ENCODE results near the gene FIGNL2. TPM values are rescaled to one million over a fixed set of nuclear protein-coding genes. Genes with fewer than 3 reads are reported as not detected.

Gene FIGNL2
- polyA plus RNA-seq, 1 donor (not counting 4 experiments of a cell fraction or from before 2014, with no cell fraction given), result not detected

DNA sequence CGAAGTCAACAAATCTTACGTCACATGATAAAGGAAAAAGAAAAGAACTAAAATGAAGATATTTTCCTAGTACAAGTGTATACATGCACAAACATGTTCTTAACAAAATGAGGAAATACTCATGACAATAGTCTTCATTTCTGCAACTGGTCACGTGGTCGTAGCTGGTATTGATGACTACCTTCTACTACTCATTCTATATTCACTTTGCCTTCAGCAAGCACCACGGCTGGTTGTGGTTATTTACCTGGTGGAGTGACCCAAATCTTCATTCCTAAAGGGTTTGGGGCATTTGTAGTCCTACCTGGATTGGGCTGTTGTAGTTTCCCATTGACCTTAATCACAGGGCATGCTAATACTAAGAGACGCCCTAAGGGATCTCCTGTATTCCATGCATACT, 51.2 kb downstream of the FIGNL2 start:
- no peak overlapping the region for H2AFZ ChIP-seq (ENCODE audit: control insufficient read depth, low read length)
- H4K20me1 ChIP-seq (ENCODE audit: control insufficient read depth, extremely low read depth, insufficient read depth, low read length), result no peaks in the 10 kb centered on the region
- H3K4me3 ChIP-seq (ENCODE audit: control insufficient read depth in 2 of 3, extremely low read depth in 1 of 3, insufficient read depth in 2 of 3, low read depth in 1 of 3, low read length in 3 of 3), result no peak overlapping the region
- TF ChIP-seq, protein P1, sequence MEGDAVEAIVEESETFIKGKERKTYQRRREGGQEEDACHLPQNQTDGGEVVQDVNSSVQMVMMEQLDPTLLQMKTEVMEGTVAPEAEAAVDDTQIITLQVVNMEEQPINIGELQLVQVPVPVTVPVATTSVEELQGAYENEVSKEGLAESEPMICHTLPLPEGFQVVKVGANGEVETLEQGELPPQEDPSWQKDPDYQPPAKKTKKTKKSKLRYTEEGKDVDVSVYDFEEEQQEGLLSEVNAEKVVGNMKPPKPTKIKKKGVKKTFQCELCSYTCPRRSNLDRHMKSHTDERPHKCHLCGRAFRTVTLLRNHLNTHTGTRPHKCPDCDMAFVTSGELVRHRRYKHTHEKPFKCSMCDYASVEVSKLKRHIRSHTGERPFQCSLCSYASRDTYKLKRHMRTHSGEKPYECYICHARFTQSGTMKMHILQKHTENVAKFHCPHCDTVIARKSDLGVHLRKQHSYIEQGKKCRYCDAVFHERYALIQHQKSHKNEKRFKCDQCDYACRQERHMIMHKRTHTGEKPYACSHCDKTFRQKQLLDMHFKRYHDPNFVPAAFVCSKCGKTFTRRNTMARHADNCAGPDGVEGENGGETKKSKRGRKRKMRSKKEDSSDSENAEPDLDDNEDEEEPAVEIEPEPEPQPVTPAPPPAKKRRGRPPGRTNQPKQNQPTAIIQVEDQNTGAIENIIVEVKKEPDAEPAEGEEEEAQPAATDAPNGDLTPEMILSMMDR (optimal IDR thresholded peaks at IDR 0.05 in 1 of 3, IDR thresholded peaks at IDR 0.05 in 1 of 3, conservative IDR thresholded peaks at IDR 0.05 in 1 of 3; ENCODE audit: extremely low read depth in 1 of 3, insufficient read depth in 2 of 3, low read length in 3 of 3), result no peak
- no peak for TF ChIP-seq EZH2 (IDR thresholded peaks at IDR 0.05; ENCODE audit: low read length)
- H3K9ac ChIP-seq (ENCODE audit: control insufficient read depth, extremely low read depth, insufficient read depth, low read length), result no peak overlapping the region
- FAIRE-seq (peak; percentile 79), DNase-seq (ENCODE audit: low read depth, low spot score) (peak; percentile 69)
- peak overlapping the region; percentile 47 for H3K27ac ChIP-seq (ENCODE audit: control insufficient read depth, insufficient read depth, low read length)
- H3K27me3 ChIP-seq (ENCODE audit: control insufficient read depth, extremely low read depth, insufficient read depth, low read length), result no peaks in the 10 kb centered on the region
- peak overlapping the region; percentile 37 for H3K4me2 ChIP-seq (ENCODE audit: control insufficient read depth, extremely low read depth, insufficient read depth, low read depth, low read length)
- dilution Hi-C loops (cut with MboI; ENCODE audit: extremely low pct_ligation_motif_present, low sequenced_read_pairs), result no loop called here
- no peaks in the 10 kb centered on the region for H3K79me2 ChIP-seq (ENCODE audit: control insufficient read depth, insufficient read depth, low read length)
- H3K4me1 ChIP-seq (ENCODE audit: control insufficient read depth, extremely low read depth, insufficient read depth, low read length), result peaks cover 14% of the 10 kb centered on the region
- H3K9me3 ChIP-seq (ENCODE audit: control insufficient read depth, low read depth, low read length), result no peaks in the 10 kb centered on the region
- H3K36me3 ChIP-seq (ENCODE audit: control insufficient read depth in 2 of 2, extremely low read depth in 1 of 2, insufficient read depth in 2 of 2, low read length in 2 of 2), result no peaks in the 10 kb centered on the region
- no peaks in the 10 kb centered on the region for H3K9me1 ChIP-seq (ENCODE audit: control insufficient read depth, extremely low read depth, insufficient read depth, low read length)

DNA sequence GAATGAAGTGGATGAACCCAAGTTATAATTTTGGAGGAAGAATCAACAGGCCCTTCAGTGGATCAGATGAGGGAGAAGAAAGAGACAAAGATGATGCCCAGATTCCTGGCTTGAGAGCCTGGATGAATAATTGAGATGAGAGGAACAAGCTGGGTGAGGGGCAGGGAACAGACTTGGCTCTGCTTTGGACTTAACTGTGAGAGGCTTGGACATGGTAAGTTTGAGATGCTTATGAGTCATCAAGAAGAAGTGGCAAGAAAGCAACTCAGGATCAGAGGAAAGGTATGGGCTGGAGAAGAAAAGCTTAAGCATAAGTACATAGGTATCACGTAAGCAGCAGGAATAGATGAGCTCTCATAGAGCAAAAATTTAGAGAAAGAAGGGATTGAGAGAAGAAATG, 55.3 kb downstream of the FIGNL2 start:
- no peak for FAIRE-seq
- TF ChIP-seq EZH2 (IDR thresholded peaks at IDR 0.05; ENCODE audit: low read length), result no peak
- TF ChIP-seq, protein P1 (optimal IDR thresholded peaks at IDR 0.05 in 1 of 3, IDR thresholded peaks at IDR 0.05 in 1 of 3, conservative IDR thresholded peaks at IDR 0.05 in 1 of 3; ENCODE audit: extremely low read depth in 1 of 3, insufficient read depth in 2 of 3, low read length in 3 of 3), result no peak

More for the DNA sequence above, 55.3 kb downstream of the FIGNL2 start:
- H3K79me2 ChIP-seq (ENCODE audit: control insufficient read depth, insufficient read depth, low read length), result no peaks in the 10 kb centered on the region
- H3K9me1 ChIP-seq (ENCODE audit: control insufficient read depth, extremely low read depth, insufficient read depth, low read length), result no peaks in the 10 kb centered on the region
- H3K4me3 ChIP-seq (ENCODE audit: control insufficient read depth in 2 of 3, extremely low read depth in 1 of 3, insufficient read depth in 2 of 3, low read depth in 1 of 3, low read length in 3 of 3), result no peak overlapping the region
- no peak for DNase-seq (ENCODE audit: low read depth, low spot score)
- H4K20me1 ChIP-seq (ENCODE audit: control insufficient read depth, extremely low read depth, insufficient read depth, low read length), result no peaks in the 10 kb centered on the region
- no peaks in the 10 kb centered on the region for H3K27me3 ChIP-seq (ENCODE audit: control insufficient read depth, extremely low read depth, insufficient read depth, low read length)
- no peaks in the 10 kb centered on the region for H3K9me3 ChIP-seq (ENCODE audit: control insufficient read depth, low read depth, low read length)
- H3K36me3 ChIP-seq (ENCODE audit: control insufficient read depth in 2 of 2, extremely low read depth in 1 of 2, insufficient read depth in 2 of 2, low read length in 2 of 2), result no peaks in the 10 kb centered on the region
- dilution Hi-C loops (cut with MboI; ENCODE audit: extremely low pct_ligation_motif_present, low sequenced_read_pairs), result no loop called here
- H3K9ac ChIP-seq (ENCODE audit: control insufficient read depth, extremely low read depth, insufficient read depth, low read length), result no peak overlapping the region
- no peak overlapping the region for H3K27ac ChIP-seq (ENCODE audit: control insufficient read depth, insufficient read depth, low read length)
- H3K4me1 ChIP-seq (ENCODE audit: control insufficient read depth, extremely low read depth, insufficient read depth, low read length), result peaks cover 14% of the 10 kb centered on the region
- H3K4me2 ChIP-seq (ENCODE audit: control insufficient read depth, extremely low read depth, insufficient read depth, low read depth, low read length), result no peak overlapping the region
- H2AFZ ChIP-seq (ENCODE audit: control insufficient read depth, low read length), result no peak overlapping the region
